A549 (cell line): ENCODE data around the gene HBS1L. TPM values are rescaled to one million over a fixed set of nuclear protein-coding genes. Genes with fewer than 3 reads are reported as not detected.

Experiments used
- ATAC-seq, 2 experiments: fragments of 200-7000 bp in 1 of 2; fragments of >200 bp in 1 of 2; cut with Nextera tagmentation in 1 of 2; cut with Tn5 transposase in 1 of 2; 3 replicates each; pipeline versions ENCODE4 v1.8.0 to v1.9.1; 2018 to 2020; ENCODE audit warnings: mild to moderate bottlenecking in 1 of 2, moderate library complexity in 1 of 2
- CTCF ChIA-PET: fragments of 300-600 bp; sonication (Branson Sonifier 250); formaldehyde crosslinking; extraction: SDS; loops from one replicate; lab custom pipeline; 2021; ENCODE audit warnings: antibody characterized with exemption, inconsistent platforms; lab: Yijun Ruan, JAX
- POLR2A ChIA-PET: fragments of 350-600 bp; formaldehyde crosslinking; extraction: SDS; loops from one replicate; lab custom pipeline; 2021; ENCODE audit warnings: antibody characterized with exemption, inconsistent platforms; lab: Yijun Ruan, JAX
- DNase-seq, 2 experiments: peaks; one replicate each; pipeline versions ENCODE4 v3.0.0 to v3.0.0-alpha.2; 2011 to 2016; ENCODE audit warnings: low read depth in 1 of 2, low spot score in 1 of 2
- FAIRE-seq: peaks from 2 replicates; lab custom pipeline; 2011; peaks lifted over from hg19 to GRCh38; lab: Jason Lieb, UNC
- H3K27ac ChIP-seq, 2 experiments: fragments of >200 bp; sonication (Bioruptor Twin); formaldehyde crosslinking; 3 replicates each; pipeline ENCODE4 v1.5.1; 2016 to 2017
- H3K4me1 ChIP-seq: fragments of >200 bp; sonication (Bioruptor Twin); formaldehyde crosslinking; 3 replicates; pipeline ENCODE4 v1.6.1; 2016
- H3K4me2 ChIP-seq: fragments of >200 bp; sonication (Bioruptor Twin); formaldehyde crosslinking; 3 replicates; pipeline ENCODE4 v1.6.1; 2016
- H3K4me3 ChIP-seq: fragments of >200 bp; sonication (Bioruptor Twin); formaldehyde crosslinking; 3 replicates; pipeline ENCODE4 v1.5.1; 2016
- H3K9me3 ChIP-seq: fragments of >200 bp; sonication (Bioruptor Twin); formaldehyde crosslinking; 3 replicates; pipeline ENCODE4 v1.6.1; 2016
- ATOH8 ChIP-seq: fragments of 250-450 bp; sonication (Bioruptor Pico); IDR thresholded peaks from 2 replicates; pipeline ENCODE4 v1.5.0; 2020; ENCODE audit warnings: low read depth, mild to moderate bottlenecking, moderate library complexity
- CBX2 ChIP-seq: fragments of 200-600 bp; sonication (generic); IDR thresholded peaks from 2 replicates; pipeline ENCODE4 v1.6.1; 2016; ENCODE audit warnings: low read depth, mild to moderate bottlenecking, borderline replicate concordance
- CBX8 ChIP-seq: fragments of 200-600 bp; sonication (generic); IDR thresholded peaks from 2 replicates; pipeline ENCODE4 v1.6.1; 2016
- CEBPB ChIP-seq, 2 experiments: fragments of >200 bp in 1 of 2; sonication (Bioruptor Twin) in 1 of 2; formaldehyde crosslinking in 1 of 2; IDR thresholded peaks; 2 replicates each; pipeline ENCODE4 v1.6.1; 2012 to 2016
- CHD2 ChIP-seq: fragments of 150-350 bp; IDR thresholded peaks from 2 replicates; pipeline ENCODE4 v1.6.1; 2014; ENCODE audit warnings: low read length; ENCODE audit not compliant: partially characterized antibody
- E2F6 ChIP-seq: IDR thresholded peaks from 2 replicates; pipeline ENCODE4 v1.6.1; 2012; ENCODE audit warnings: low read depth, borderline replicate concordance
- EHF ChIP-seq: fragments of 250-450 bp; sonication (Bioruptor Pico); IDR thresholded peaks from 2 replicates; pipeline ENCODE4 v1.5.0; 2020; ENCODE audit warnings: mild to moderate bottlenecking
- EHMT2 ChIP-seq: fragments of 200-600 bp; sonication (generic); IDR thresholded peaks from 2 replicates; pipeline ENCODE4 v1.6.1; 2016; ENCODE audit warnings: antibody characterized with exemption, low read depth, mild to moderate bottlenecking, moderate library complexity
- ESRRA ChIP-seq: fragments of 150-350 bp; IDR thresholded peaks from 2 replicates; pipeline ENCODE4 v1.6.1; 2014; ENCODE audit warnings: mild to moderate bottlenecking, low read length, borderline replicate concordance
- FOSB ChIP-seq: fragments of 250-450 bp; sonication (Bioruptor Pico); IDR thresholded peaks from 2 replicates; pipeline ENCODE4 v1.5.0; 2020; ENCODE audit warnings: mild to moderate bottlenecking, moderate library complexity
- GATA3 ChIP-seq: IDR thresholded peaks from 2 replicates; pipeline ENCODE4 v1.6.1; 2012; ENCODE audit warnings: borderline replicate concordance
- HDAC2 ChIP-seq: fragments of 200-600 bp; sonication (generic); IDR thresholded peaks from 2 replicates; pipeline ENCODE4 v1.6.1; 2016
- HES2 ChIP-seq: fragments of >200 bp; sonication (Bioruptor Twin); formaldehyde crosslinking; IDR thresholded peaks from 2 replicates; pipeline ENCODE4 v1.6.1; 2016
- HOXB13 ChIP-seq: fragments of 250-450 bp; sonication (Bioruptor Pico); IDR thresholded peaks from 2 replicates; pipeline ENCODE4 v1.5.0; 2020; ENCODE audit warnings: low read depth, mild to moderate bottlenecking, moderate library complexity
- HOXB5 ChIP-seq: fragments of 250-450 bp; sonication (Bioruptor Pico); IDR thresholded peaks from 2 replicates; pipeline ENCODE4 v1.5.0; 2020; ENCODE audit warnings: mild to moderate bottlenecking, moderate library complexity
- JUN ChIP-seq, 2 experiments: fragments of >200 bp; sonication (Bioruptor Twin); formaldehyde crosslinking; IDR thresholded peaks; 2 replicates in 1 of 2; 3 replicates in 1 of 2; pipeline ENCODE4 v1.6.1; 2016 to 2017
- KDM1A ChIP-seq: fragments of 200-600 bp; sonication (generic); IDR thresholded peaks from 2 replicates; pipeline ENCODE4 v1.6.1; 2016; ENCODE audit warnings: low read depth, mild to moderate bottlenecking
- MAX ChIP-seq: IDR thresholded peaks from 2 replicates; pipeline ENCODE4 v1.6.1; 2012
- MAZ ChIP-seq: fragments of 150-350 bp; IDR thresholded peaks from 2 replicates; pipeline ENCODE4 v1.6.1; 2014; ENCODE audit warnings: antibody characterized with exemption, low read depth, low read length, borderline replicate concordance
- NFE2L2 ChIP-seq: fragments of 150-350 bp; conservative IDR thresholded peaks from 2 replicates; pipeline ENCODE4 v1.6.1; 2014; ENCODE audit warnings: low read length
- NPAS2 ChIP-seq: fragments of 250-450 bp; sonication (Bioruptor Pico); IDR thresholded peaks from 2 replicates; pipeline ENCODE4 v1.8.0; 2022; ENCODE audit warnings: mild to moderate bottlenecking, moderate library complexity, borderline replicate concordance
- NR3C1 ChIP-seq: fragments of >200 bp; sonication (Bioruptor Twin); formaldehyde crosslinking; IDR thresholded peaks from 3 replicates; pipeline ENCODE4 v1.6.1; 2017
- PBX3 ChIP-seq: IDR thresholded peaks from 2 replicates; pipeline ENCODE4 v1.6.1; 2012
- PHF8 ChIP-seq: fragments of 200-600 bp; sonication (generic); IDR thresholded peaks from 2 replicates; pipeline ENCODE4 v1.6.1; 2016; ENCODE audit warnings: low read depth, mild to moderate bottlenecking, antibody characterized with exemption, moderate library complexity, borderline replicate concordance
- POLR2A ChIP-seq: IDR thresholded peaks from 2 replicates; pipeline ENCODE4 v1.6.1; 2012; ENCODE audit warnings: mild to moderate bottlenecking, low read length
- RCOR1 ChIP-seq: fragments of 150-350 bp; IDR thresholded peaks from 2 replicates; pipeline ENCODE4 v1.6.1; 2014; ENCODE audit warnings: antibody characterized with exemption, low read length, low read depth
- SMC3 ChIP-seq: fragments of >200 bp; sonication (Bioruptor Twin); formaldehyde crosslinking; IDR thresholded peaks from 3 replicates; pipeline ENCODE4 v1.6.1; 2018; ENCODE audit warnings: inconsistent platforms
- TFCP2L1 ChIP-seq: fragments of 250-450 bp; sonication (Bioruptor Pico); IDR thresholded peaks from 2 replicates; pipeline ENCODE4 v1.5.0; 2021; ENCODE audit warnings: mild to moderate bottlenecking
- ZC3H11A ChIP-seq: fragments of 450-650 bp; IDR thresholded peaks from 2 replicates; pipeline ENCODE4 v1.6.1; 2014; ENCODE audit warnings: antibody characterized with exemption, mild to moderate bottlenecking
- ZNF302 ChIP-seq: fragments of 250-450 bp; sonication (Bioruptor Pico); IDR thresholded peaks from 2 replicates; pipeline ENCODE4 v1.9.0; 2021; ENCODE audit warnings: inconsistent platforms, mild to moderate bottlenecking, moderate library complexity
- ZSCAN20 ChIP-seq: fragments of 250-450 bp; sonication (Bioruptor Pico); IDR thresholded peaks from 2 replicates; pipeline ENCODE4 v1.8.0; 2022; ENCODE audit warnings: mild to moderate bottlenecking, moderate library complexity
- WGBS: methylation state at CpG from one replicate; pipeline ENCODE4 v1.1.6; 2017; ENCODE audit errors: missing lambda C conversion rate; 5-methylcytosine and 5-hydroxymethylcytosine counted together
- polyA plus RNA-seq, 4 experiments: library from polyadenylated mRNA; depleted of rRNA in 3 of 4; stranded (reverse); fragments of >200 nt; fragmentation: RNase III in 1 of 4; extraction: RNeasy Plus Mini Kit Qiagen cat#74134 plus additional on column Dnase treatment in 1 of 4; gene quantifications; 2 replicates in 3 of 4; 3 replicates in 1 of 4; pipeline ENCODE4 v1.2.3, GENCODE V29; 2011 to 2017

HBS1L gene
- polyA plus RNA-seq, 2 of the 4 experiments (the other 2 are of a cell fraction), result 41.5 to 61.7 TPM

- FAIRE-seq, result no peak
- no peak for TF ChIP-seq CEBPB (IDR thresholded peaks at IDR 0.05)
- no peak for TF ChIP-seq ESRRA
- no peak for TF ChIP-seq ZNF302 (CRISPR knock-in tag)
- TF ChIP-seq EHMT2, result no peak
- no peak for TF ChIP-seq CBX2
- no peak for TF ChIP-seq TFCP2L1 (CRISPR knock-in tag)
- no peak for TF ChIP-seq PHF8
- TF ChIP-seq POLR2A, result no peak
- no peak for TF ChIP-seq CHD2
- no peak for TF ChIP-seq NPAS2 (CRISPR knock-in tag)
- no peak for TF ChIP-seq JUN (IDR thresholded peaks at IDR 0.05)
- TF ChIP-seq HES2, result no peak
- TF ChIP-seq MAZ, result no peak
- TF ChIP-seq NFE2L2, result no peak
- TF ChIP-seq FOSB, result no peak
- TF ChIP-seq HOXB13 (CRISPR knock-in tag), result no peak
- TF ChIP-seq PBX3, result no peak
- TF ChIP-seq ZC3H11A, result no peak
- no peak for TF ChIP-seq SMC3
- no peak overlapping the region for H3K4me3 ChIP-seq
- ATAC-seq, result no peak
- H3K4me2 ChIP-seq, result no peak overlapping the region
- no peaks in the 10 kb centered on the region for H3K9me3 ChIP-seq
- CTCF ChIA-PET, result no interaction called here
- POLR2A ChIA-PET, result no interaction called here
- H3K4me1 ChIP-seq, result no peaks in the 10 kb centered on the region; the same call in 2 of the 3 replicates
- no peak overlapping the region for H3K27ac ChIP-seq
- no peak for DNase-seq
These were observed 41.9 kb downstream of the HBS1L start for GRCh38 chr6:135012764-135013163.

- H3K9me3 ChIP-seq, result no peaks in the 10 kb centered on the region
- WGBS, result 93% methylated on average over 2 of the region's 2 CpGs
- TF ChIP-seq CBX8, result no peak
- no peak for TF ChIP-seq HOXB5 (CRISPR knock-in tag)
- no peak for TF ChIP-seq MAZ
- no peak for TF ChIP-seq CBX2
- no peak for TF ChIP-seq GATA3
- no peak for TF ChIP-seq EHF (CRISPR knock-in tag)
- TF ChIP-seq ATOH8 (CRISPR knock-in tag), result no peak
- TF ChIP-seq NR3C1, result no peak
- no peak for TF ChIP-seq ZNF302 (CRISPR knock-in tag)
- no peak for TF ChIP-seq MAX
- TF ChIP-seq ZSCAN20 (CRISPR knock-in tag), result no peak
- no peak for TF ChIP-seq HOXB13 (CRISPR knock-in tag)
- TF ChIP-seq E2F6, result no peak
- TF ChIP-seq RCOR1, result no peak
- no peak for TF ChIP-seq TFCP2L1 (CRISPR knock-in tag)
- TF ChIP-seq KDM1A, result no peak
- no peak for TF ChIP-seq HDAC2
- no peak for TF ChIP-seq SMC3
- DNase-seq (no peak), FAIRE-seq (no peak), ATAC-seq (no peak)
- no peak overlapping the region for H3K4me3 ChIP-seq
- no peak overlapping the region for H3K27ac ChIP-seq
- CTCF ChIA-PET, result no interaction called here
- POLR2A ChIA-PET, result no interaction called here
- H3K4me2 ChIP-seq, result no peak overlapping the region
- no peaks in the 10 kb centered on the region; the same call in 2 of the 3 replicates for H3K4me1 ChIP-seq
These were observed 42.3 kb downstream of the HBS1L start for GRCh38 chr6:135012349-135012748.
